ENCODE data around the gene FOXF1. TPM values are rescaled to one million over a fixed set of nuclear protein-coding genes. Genes with fewer than 3 reads are reported as not detected.
A peak's percentile ranks its signal among the peaks of the same experiment; 100 is the strongest.

The FOXF1 gene
- polyA plus RNA-seq, 10 donors: 0.04 to 0.13 (median 0.07) TPM; not detected in 6

GRCh38 chr16:86504315-86505184, 5.8 kb upstream of the FOXF1 start:
- DNase-seq: no peak

- no peak for DNase-seq
Observed at GRCh38 chr16:86505185-86505898, 5.0 kb upstream of the FOXF1 start.

- no peak for DNase-seq
Observed at GRCh38 chr16:86505899-86506864, 4.1 kb upstream of the FOXF1 start.

GRCh38 chr16:86507173-86508027, 2.9 kb upstream of the FOXF1 start:
- DNase-seq: no peak

GRCh38 chr16:86508028-86508946, 2.0 kb upstream of the FOXF1 start:
- DNase-seq: no peak

- peak in 2 of 3 donors; percentile 46 to 75 for DNase-seq
Observed at GRCh38 chr16:86508947-86509758, 1.2 kb upstream of the FOXF1 start.

GRCh38 chr16:86509759-86510464, 415 bp upstream of the FOXF1 start:
- peak in 1 of 3 donors; percentile 47 for DNase-seq

- DNase-seq: no peak
Observed at GRCh38 chr16:86511317-86512161, 1.2 kb downstream of the FOXF1 start.

- no peak for DNase-seq
Observed at GRCh38 chr16:86512301-86512859, 2.1 kb downstream of the FOXF1 start.

- no peak for DNase-seq
Observed at GRCh38 chr16:86512860-86513470, 2.6 kb downstream of the FOXF1 start.

GRCh38 chr16:86513471-86514277, 3.3 kb downstream of the FOXF1 start:
- no peak for DNase-seq

- DNase-seq: no peak
Observed at GRCh38 chr16:86514481-86515376, 4.4 kb downstream of the FOXF1 start.

GRCh38 chr16:86515413-86515776, 5.1 kb downstream of the FOXF1 start:
- no peak for DNase-seq

Measured in muscle of back (tissue), 11 donors.